Fibroblast of lung (primary cell): ENCODE data around the gene PCDH1.

Experiments
- CTCF ChIP-seq, 2 donors: IDR thresholded peaks in 1 of 2; conservative IDR thresholded peaks in 1 of 2; 1 replicate in 1 of 2; 2 replicates in 1 of 2; pipeline ENCODE4 v1.5.1; 2011 to 2012; ENCODE audit warnings: low read length in 2 of 2, control low read depth in 1 of 2, inconsistent platforms in 1 of 2, low read depth in 1 of 2, mild to moderate bottlenecking in 1 of 2
- EZH2 ChIP-seq: IDR thresholded peaks from 2 replicates; pipeline ENCODE4 v1.5.1; 2012; ENCODE audit warnings: low read length, control low read depth, mild to moderate bottlenecking; ENCODE audit errors: missing control alignments

- TF ChIP-seq CTCF (conservative IDR thresholded peaks at IDR 0.05 in 1 of 2, IDR thresholded peaks at IDR 0.05 in 1 of 2; ENCODE audit: low read depth in 1 of 2, low read length in 2 of 2) (no peak), EZH2 (no peak)
Observed at GRCh38 chr5:141804475-141804874, 73.7 kb downstream of the PCDH1 start.
